ENCODE results near the gene USP25. TPM values are rescaled to one million over a fixed set of nuclear protein-coding genes. Genes with fewer than 3 reads are reported as not detected.

Gene USP25
- total and polyA plus RNA-seq, 4 donors = 14.6 to 148 (median 32.1) TPM

DNA sequence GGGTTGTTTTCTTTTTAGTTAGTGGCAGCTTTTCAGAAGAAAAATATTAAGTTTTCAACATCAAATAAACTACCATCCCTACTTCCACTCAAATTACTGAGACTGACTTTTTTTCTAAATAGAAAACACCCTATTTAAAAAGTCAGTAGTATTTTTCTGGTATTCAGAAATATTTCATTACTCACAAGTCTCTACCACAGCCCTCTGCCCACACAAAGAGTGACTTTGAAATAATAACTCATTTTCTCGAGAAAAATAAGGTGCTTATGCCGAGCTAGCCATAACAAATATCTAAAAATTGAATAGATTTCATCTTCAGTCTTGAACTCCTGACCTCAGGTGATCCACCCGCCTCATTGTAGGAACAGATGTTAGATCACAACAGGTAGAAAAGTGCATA lies 41.8 kb upstream of the USP25 start:
- no peak for ATAC-seq (ENCODE audit: insufficient read depth, low FRiP score)
- no peak for DNase-seq
- 89 to 96% methylated on average over 3 of the region's 3 CpGs for WGBS, 2 donors
- H3K36me3 ChIP-seq (ENCODE audit: control insufficient read depth in 4 of 4, insufficient read depth in 4 of 4, low read length in 4 of 4) = no peaks in the 10 kb centered on the region
- no peak overlapping the region for H3K4me3 ChIP-seq
- no peaks in the 10 kb centered on the region for H3K4me1 ChIP-seq (ENCODE audit: control insufficient read depth in 5 of 5, insufficient read depth in 5 of 5, low read length in 5 of 5)
- no peaks in the 10 kb centered on the region for H3K9me3 ChIP-seq (ENCODE audit: control insufficient read depth in 4 of 4, insufficient read depth in 3 of 4, low read length in 3 of 4)
- H3K27ac ChIP-seq (ENCODE audit: low read depth in 1 of 2, low read length in 1 of 2) = no peak overlapping the region
- H3K27me3 ChIP-seq (ENCODE audit: control insufficient read depth in 3 of 3, insufficient read depth in 3 of 3, low read length in 2 of 3) = no peaks in the 10 kb centered on the region
- TF ChIP-seq, protein P1, sequence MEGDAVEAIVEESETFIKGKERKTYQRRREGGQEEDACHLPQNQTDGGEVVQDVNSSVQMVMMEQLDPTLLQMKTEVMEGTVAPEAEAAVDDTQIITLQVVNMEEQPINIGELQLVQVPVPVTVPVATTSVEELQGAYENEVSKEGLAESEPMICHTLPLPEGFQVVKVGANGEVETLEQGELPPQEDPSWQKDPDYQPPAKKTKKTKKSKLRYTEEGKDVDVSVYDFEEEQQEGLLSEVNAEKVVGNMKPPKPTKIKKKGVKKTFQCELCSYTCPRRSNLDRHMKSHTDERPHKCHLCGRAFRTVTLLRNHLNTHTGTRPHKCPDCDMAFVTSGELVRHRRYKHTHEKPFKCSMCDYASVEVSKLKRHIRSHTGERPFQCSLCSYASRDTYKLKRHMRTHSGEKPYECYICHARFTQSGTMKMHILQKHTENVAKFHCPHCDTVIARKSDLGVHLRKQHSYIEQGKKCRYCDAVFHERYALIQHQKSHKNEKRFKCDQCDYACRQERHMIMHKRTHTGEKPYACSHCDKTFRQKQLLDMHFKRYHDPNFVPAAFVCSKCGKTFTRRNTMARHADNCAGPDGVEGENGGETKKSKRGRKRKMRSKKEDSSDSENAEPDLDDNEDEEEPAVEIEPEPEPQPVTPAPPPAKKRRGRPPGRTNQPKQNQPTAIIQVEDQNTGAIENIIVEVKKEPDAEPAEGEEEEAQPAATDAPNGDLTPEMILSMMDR (IDR thresholded peaks at IDR 0.05; ENCODE audit: control extremely low read depth, extremely low read depth) = no peak
- H3K9ac ChIP-seq (ENCODE audit: insufficient read depth in 1 of 2, low read length in 2 of 2) = no peak overlapping the region

DNA sequence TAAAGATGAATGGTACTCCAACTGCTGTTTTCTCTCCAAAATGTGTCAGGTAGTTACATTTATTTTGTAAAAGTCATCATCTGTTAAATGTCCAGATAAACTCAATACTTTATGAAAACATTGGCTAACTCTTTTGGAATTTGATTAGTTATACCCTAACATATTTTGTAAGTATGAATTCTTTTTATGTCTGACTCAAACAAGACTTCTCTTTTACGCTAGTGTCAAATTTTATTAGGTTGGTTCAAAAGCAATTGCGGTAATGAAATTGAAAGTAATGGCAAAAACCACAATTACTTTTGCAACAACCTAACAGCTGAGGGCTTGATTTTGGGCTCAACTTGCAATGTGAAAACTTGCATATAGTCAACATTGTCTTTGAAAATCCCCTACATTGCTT lies 41.0 kb upstream of the USP25 start:
- ATAC-seq (ENCODE audit: insufficient read depth, low FRiP score) = no peak
- Histone ChIP-seq H3K27ac (ENCODE audit: low read depth in 1 of 2, low read length in 1 of 2) (no peak overlapping the region), H3K9ac (ENCODE audit: insufficient read depth in 1 of 2, low read length in 2 of 2) (no peak overlapping the region), H3K9me3 (ENCODE audit: control insufficient read depth in 4 of 4, insufficient read depth in 3 of 4, low read length in 3 of 4) (no peaks in the 10 kb centered on the region), H3K4me3 (no peak overlapping the region), H3K36me3 (ENCODE audit: control insufficient read depth in 4 of 4, insufficient read depth in 4 of 4, low read length in 4 of 4) (no peaks in the 10 kb centered on the region), H3K4me1 (ENCODE audit: control insufficient read depth in 5 of 5, insufficient read depth in 5 of 5, low read length in 5 of 5) (no peaks in the 10 kb centered on the region), H3K27me3 (ENCODE audit: control insufficient read depth in 3 of 3, insufficient read depth in 3 of 3, low read length in 2 of 3) (no peaks in the 10 kb centered on the region)
- no peak for DNase-seq
- TF ChIP-seq, protein P1 (IDR thresholded peaks at IDR 0.05; ENCODE audit: control extremely low read depth, extremely low read depth) = no peak
- WGBS, 2 donors = 21 to 55% methylated on average over 2 of the region's 2 CpGs

DNA sequence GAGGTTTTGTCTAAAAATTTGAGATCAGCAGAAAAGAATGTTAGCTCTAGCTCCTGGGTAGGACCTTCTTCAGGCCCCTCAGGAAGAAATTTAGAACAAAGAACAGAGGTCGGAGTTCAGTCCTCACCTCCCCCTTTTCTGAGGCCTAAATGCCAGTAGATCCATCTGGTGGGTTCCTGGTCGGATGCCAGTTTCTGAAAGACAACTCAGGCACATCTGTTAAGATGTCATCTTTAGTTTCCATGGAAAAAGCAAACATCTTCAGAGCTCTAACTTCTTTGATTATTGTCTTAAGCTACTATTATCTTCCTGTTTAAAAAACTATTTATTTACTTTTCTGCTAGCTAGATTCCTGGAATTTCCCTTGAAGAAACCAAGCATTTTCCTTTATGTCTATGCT lies 37.1 kb upstream of the USP25 start:
- DNase-seq (no peak), ATAC-seq (ENCODE audit: insufficient read depth, low FRiP score) (no peak)
- H3K27me3 ChIP-seq (ENCODE audit: control insufficient read depth in 3 of 3, insufficient read depth in 3 of 3, low read length in 2 of 3) = no peaks in the 10 kb centered on the region
- H3K9me3 ChIP-seq (ENCODE audit: control insufficient read depth in 4 of 4, insufficient read depth in 3 of 4, low read length in 3 of 4) = no peaks in the 10 kb centered on the region
- TF ChIP-seq, protein P1 (IDR thresholded peaks at IDR 0.05; ENCODE audit: control extremely low read depth, extremely low read depth) = no peak
- H3K27ac ChIP-seq (ENCODE audit: low read depth in 1 of 2, low read length in 1 of 2) = no peak overlapping the region
- no peaks in the 10 kb centered on the region for H3K4me1 ChIP-seq (ENCODE audit: control insufficient read depth in 5 of 5, insufficient read depth in 5 of 5, low read length in 5 of 5)
- no peaks in the 10 kb centered on the region for H3K36me3 ChIP-seq (ENCODE audit: control insufficient read depth in 4 of 4, insufficient read depth in 4 of 4, low read length in 4 of 4)
- H3K4me3 ChIP-seq = no peak overlapping the region
- 92 to 95% methylated on average over 2 of the region's 2 CpGs for WGBS, 2 donors
- H3K9ac ChIP-seq (ENCODE audit: insufficient read depth in 1 of 2, low read length in 2 of 2) = no peak overlapping the region

DNA sequence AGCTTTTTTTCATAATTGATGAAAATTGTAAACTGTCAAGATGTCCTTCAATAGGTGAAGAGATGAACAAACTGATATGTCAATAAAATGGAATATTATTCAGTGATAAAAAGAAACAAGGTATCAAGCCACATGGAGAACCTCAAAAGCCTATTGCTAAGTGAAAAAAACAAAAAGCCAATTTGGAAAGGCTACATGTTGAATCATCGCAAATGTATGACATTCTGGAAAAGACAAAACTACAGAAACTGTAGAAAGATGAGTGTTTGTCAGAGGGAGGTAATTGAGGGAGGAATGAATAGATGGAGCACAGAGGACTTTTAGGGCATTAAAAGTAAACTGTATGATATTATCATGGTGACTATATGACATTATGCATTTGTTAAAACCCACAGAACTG lies 34.5 kb upstream of the USP25 start:
- TF ChIP-seq, protein P1 (IDR thresholded peaks at IDR 0.05; ENCODE audit: control extremely low read depth, extremely low read depth) = no peak
- 94 to 97% methylated on average over 1 of the region's 1 CpG for WGBS, 2 donors
- Histone ChIP-seq H3K27ac (ENCODE audit: low read depth in 1 of 2, low read length in 1 of 2) (no peak overlapping the region), H3K9me3 (ENCODE audit: control insufficient read depth in 4 of 4, insufficient read depth in 3 of 4, low read length in 3 of 4) (no peaks in the 10 kb centered on the region), H3K27me3 (ENCODE audit: control insufficient read depth in 3 of 3, insufficient read depth in 3 of 3, low read length in 2 of 3) (no peaks in the 10 kb centered on the region), H3K4me1 (ENCODE audit: control insufficient read depth in 5 of 5, insufficient read depth in 5 of 5, low read length in 5 of 5) (no peaks in the 10 kb centered on the region), H3K36me3 (ENCODE audit: control insufficient read depth in 4 of 4, insufficient read depth in 4 of 4, low read length in 4 of 4) (no peaks in the 10 kb centered on the region), H3K9ac (ENCODE audit: insufficient read depth in 1 of 2, low read length in 2 of 2) (no peak overlapping the region), H3K4me3 (no peak overlapping the region)
- ATAC-seq (ENCODE audit: insufficient read depth, low FRiP score) (no peak), DNase-seq (no peak)

Data from lung (tissue), 12 donors.